IMR-90 (cell line): ENCODE results near the gene RERE. TPM values are rescaled to one million over a fixed set of nuclear protein-coding genes. Genes with fewer than 3 reads are reported as not detected.
A peak's percentile ranks its signal among the peaks of the same experiment; 100 is the strongest.

ENCODE experiments used
- ATAC-seq: fragments of 200-7000 bp; cut with Tn5 transposase; 2 replicates; pipeline ENCODE4 v1.9.1; 2020; ENCODE audit warnings: low read depth, mild to moderate bottlenecking, moderate library complexity
- BruUV-seq: library from RNA; stranded (reverse); fragments of 400-500 nt; replicated peaks from 2 replicates; lab custom pipeline; 2021; lab: Mats Ljungman, UMichigan
- CTCF ChIA-PET: fragments of 300-600 bp; formaldehyde crosslinking; extraction: SDS; loops from one replicate; lab custom pipeline; 2021; ENCODE audit warnings: antibody characterized with exemption; lab: Yijun Ruan, JAX
- POLR2A ChIA-PET: fragments of 300-600 bp; sonication (Branson Sonifier 250); formaldehyde crosslinking; loops from one replicate; lab custom pipeline; 2022; ENCODE audit warnings: antibody characterized with exemption; ENCODE audit not compliant: unreplicated experiment; lab: Charles Lee
- DNase-seq: peaks from one replicate; pipeline ENCODE4 v3.0.0; 2013
- H2AFZ ChIP-seq: replicated peaks from 2 replicates; pipeline ENCODE3; 2013; ENCODE audit warnings: low read length, mild to moderate bottlenecking; ENCODE audit not compliant: poor library complexity
- H2AK5ac ChIP-seq: 2 replicates; pipeline ENCODE4 v1.6.1; 2013; ENCODE audit warnings: low read depth, low read length, inconsistent platforms
- H2AK9ac ChIP-seq: replicated peaks from 2 replicates; pipeline ENCODE3; 2013; ENCODE audit warnings: mild to moderate bottlenecking, low read depth, low read length, moderate library complexity; ENCODE audit not compliant: poor library complexity
- H2BK120ac ChIP-seq: 2 replicates; pipeline ENCODE4 v1.6.1; 2013; ENCODE audit warnings: low read depth, low read length, inconsistent platforms
- H2BK15ac ChIP-seq: 3 replicates; pipeline ENCODE4 v1.6.1; 2013; ENCODE audit warnings: low read depth, low read length, inconsistent platforms
- H2BK20ac ChIP-seq: 2 replicates; pipeline ENCODE4 v1.6.1; 2013; ENCODE audit warnings: low read depth, mild to moderate bottlenecking, inconsistent platforms, low read length, moderate library complexity
- H2BK5ac ChIP-seq: 2 replicates; pipeline ENCODE4 v1.6.1; 2013; ENCODE audit warnings: mild to moderate bottlenecking, low read depth, low read length, inconsistent platforms; ENCODE audit not compliant: poor library complexity, severe bottlenecking
- H3K14ac ChIP-seq: replicated peaks from 2 replicates; pipeline ENCODE4 v1.6.1; 2013; ENCODE audit warnings: low read depth, low read length, inconsistent platforms
- H3K18ac ChIP-seq: 2 replicates; pipeline ENCODE4 v1.6.1; 2013; ENCODE audit warnings: low read depth, low read length, control low read depth
- H3K23ac ChIP-seq: 2 replicates; pipeline ENCODE4 v1.6.1; 2013; ENCODE audit warnings: low read depth, low read length, inconsistent platforms
- H3K27ac ChIP-seq: 2 replicates; pipeline ENCODE4 v1.5.1; 2013; ENCODE audit warnings: mild to moderate bottlenecking, control low read depth, low read length; ENCODE audit not compliant: insufficient read depth
- H3K27me3 ChIP-seq: 2 replicates; pipeline ENCODE4 v1.6.1; 2013; ENCODE audit warnings: low read length; ENCODE audit not compliant: control insufficient read depth, insufficient read depth
- H3K36me3 ChIP-seq: 2 replicates; pipeline ENCODE4 v1.6.1; 2013; ENCODE audit warnings: low read length, mixed read lengths; ENCODE audit not compliant: control insufficient read depth, insufficient read depth
- H3K4ac ChIP-seq: 2 replicates; pipeline ENCODE4 v1.6.1; 2013; ENCODE audit warnings: low read depth, low read length, inconsistent platforms
- H3K4me1 ChIP-seq: 2 replicates; pipeline ENCODE4 v1.6.1; 2013; ENCODE audit warnings: low read length, mixed read lengths; ENCODE audit not compliant: control insufficient read depth, insufficient read depth
- H3K4me2 ChIP-seq: 2 replicates; pipeline ENCODE4 v1.6.1; 2013; ENCODE audit warnings: low read depth, mild to moderate bottlenecking, control low read depth, low read length, moderate library complexity
- H3K4me3 ChIP-seq: 2 replicates; pipeline ENCODE4 v1.5.1; 2013; ENCODE audit warnings: low read depth, mild to moderate bottlenecking, control low read depth, low read length, moderate library complexity; ENCODE audit not compliant: insufficient read depth
- H3K56ac ChIP-seq: 2 replicates; pipeline ENCODE4 v1.6.1; 2013; ENCODE audit warnings: low read length, inconsistent platforms; ENCODE audit not compliant: insufficient read depth; ENCODE audit errors: extremely low read depth
- H3K79me1 ChIP-seq, 2 experiments: 2 replicates each; pipeline ENCODE4 v1.6.1; 2013; ENCODE audit warnings: low read length in 2 of 2, inconsistent platforms in 1 of 2, low read depth in 1 of 2
- H3K9ac ChIP-seq: 2 replicates; pipeline ENCODE4 v1.6.1; 2013; ENCODE audit warnings: low read depth, low read length, control low read depth
- H3K9me1 ChIP-seq: 2 replicates; pipeline ENCODE4 v1.6.1; 2013; ENCODE audit warnings: low read length, inconsistent platforms; ENCODE audit not compliant: insufficient read depth
- H3K9me3 ChIP-seq: 2 replicates; pipeline ENCODE4 v1.6.1; 2013; ENCODE audit warnings: low read length; ENCODE audit not compliant: control insufficient read depth, insufficient read depth
- H4K20me1 ChIP-seq: 2 replicates; pipeline ENCODE4 v1.6.1; 2013; ENCODE audit warnings: low read length, inconsistent platforms; ENCODE audit not compliant: insufficient read depth
- H4K5ac ChIP-seq: 2 replicates; pipeline ENCODE4 v1.6.1; 2013; ENCODE audit warnings: mild to moderate bottlenecking, low read depth, low read length, control low read depth
- H4K8ac ChIP-seq, 2 experiments: 2 replicates each; pipeline ENCODE4 v1.6.1; 2013; ENCODE audit warnings: low read depth in 2 of 2, low read length in 2 of 2, control low read depth in 1 of 2, inconsistent platforms in 1 of 2
- H4K91ac ChIP-seq: 2 replicates; pipeline ENCODE4 v1.6.1; 2013; ENCODE audit warnings: low read depth, low read length, inconsistent platforms; ENCODE audit not compliant: insufficient read depth
- BHLHE40 ChIP-seq: fragments of 150-350 bp; IDR thresholded peaks from 2 replicates; pipeline ENCODE4 v1.6.1; 2016; ENCODE audit warnings: mild to moderate bottlenecking, low read depth, low read length
- CEBPB ChIP-seq: IDR thresholded peaks from 2 replicates; pipeline ENCODE4 v1.6.1; 2012; ENCODE audit warnings: low read depth, low read length, improper control_type of control experiment
- CHD1 ChIP-seq: IDR thresholded peaks from 2 replicates; pipeline ENCODE4 v1.6.1; 2012; ENCODE audit warnings: low read depth, low read length, improper control_type of control experiment
- MAFK ChIP-seq: IDR thresholded peaks from 2 replicates; pipeline ENCODE4 v1.6.1; 2012; ENCODE audit warnings: low read depth, low read length, improper control_type of control experiment
- MAZ ChIP-seq: IDR thresholded peaks from 2 replicates; pipeline ENCODE4 v1.6.1; 2012; ENCODE audit warnings: low read depth, mild to moderate bottlenecking, low read length, improper control_type of control experiment, moderate library complexity, borderline replicate concordance
- MXI1 ChIP-seq: IDR thresholded peaks from 2 replicates; pipeline ENCODE4 v1.6.1; 2012; ENCODE audit warnings: low read depth, mild to moderate bottlenecking, low read length, moderate library complexity, borderline replicate concordance
- NFE2L2 ChIP-seq: fragments of 150-350 bp; IDR thresholded peaks from 2 replicates; pipeline ENCODE4 v1.6.1; 2016; ENCODE audit warnings: low read depth, mild to moderate bottlenecking, low read length
- POLR2A ChIP-seq: IDR thresholded peaks from 2 replicates; pipeline ENCODE4 v1.6.1; 2012; ENCODE audit warnings: mild to moderate bottlenecking, low read depth, low read length
- RAD21 ChIP-seq: IDR thresholded peaks from 2 replicates; pipeline ENCODE4 v1.6.1; 2012; ENCODE audit warnings: low read length, improper control_type of control experiment
- RCOR1 ChIP-seq: IDR thresholded peaks from 2 replicates; pipeline ENCODE4 v1.6.1; 2012; ENCODE audit warnings: mild to moderate bottlenecking, low read length, improper control_type of control experiment; ENCODE audit not compliant: insufficient replicate concordance
- RFX5 ChIP-seq: IDR thresholded peaks from 2 replicates; pipeline ENCODE4 v1.8.0; 2012; ENCODE audit warnings: low read depth, mild to moderate bottlenecking, low read length, moderate library complexity
- SMC3 ChIP-seq: fragments of 150-350 bp; IDR thresholded peaks from 2 replicates; pipeline ENCODE4 v1.6.1; 2016; ENCODE audit warnings: low read depth, mild to moderate bottlenecking, antibody characterized with exemption, low read length, moderate library complexity
- WGBS, 2 experiments: methylation state at CpG; one replicate each; pipeline versions ENCODE4 v1.1.5 to v1.1.7; 2013; ENCODE audit warnings: missing lambda C conversion rate in 2 of 2; ENCODE audit not compliant: insufficient read length in 1 of 2; ENCODE audit errors: extremely low coverage in 2 of 2; 5-methylcytosine and 5-hydroxymethylcytosine counted together
- dilution Hi-C: fragments of 300-500 bp; cut with HindIII; formaldehyde crosslinking; loops from one replicate; pipeline ENCODE4 v1.14.3; 2018; ENCODE audit warnings: low sequenced_read_pairs; ENCODE audit not compliant: unreplicated experiment
- in situ Hi-C: fragments of 300-500 bp; cut with MboI; formaldehyde crosslinking; loops from 3 replicates; pipeline ENCODE4 v1.14.3; 2019; ENCODE audit warnings: low sequenced_read_pairs, inconsistent platforms, mixed read lengths
- intact Hi-C: fragments of 100-400 bp; cut with micrococcal nuclease; formaldehyde crosslinking; loops from 2 replicates; pipeline ENCODE4 v1.10.0; 2022
- polyA plus RNA-seq, 3 experiments: library from polyadenylated mRNA; depleted of rRNA; stranded (reverse); fragments of >200 nt; gene quantifications; 2 replicates each; pipeline ENCODE4 v1.2.3, GENCODE V29; 2012; ENCODE audit warnings: low replicate concordance in 1 of 3
- total RNA-seq: library from RNA; depleted of rRNA; stranded (reverse); fragments of >200 nt; gene quantifications from 2 replicates; pipeline ENCODE4 v1.2.3, GENCODE V29; 2012
- TF ChIP-seq, protein P1 (sequence below): fragments of 150-350 bp; IDR thresholded peaks from 2 replicates; pipeline ENCODE4 v1.6.1; 2017; ENCODE audit warnings: mild to moderate bottlenecking, antibody characterized with exemption, low read length, low read depth
- TF ChIP-seq, protein P2 (sequence below): fragments of 150-350 bp; IDR thresholded peaks from 2 replicates; pipeline ENCODE4 v1.6.1; 2016; ENCODE audit warnings: low read depth, mild to moderate bottlenecking, low read length, moderate library complexity, borderline replicate concordance
- TF ChIP-seq, protein P3 (sequence below): conservative IDR thresholded peaks from 2 replicates; pipeline ENCODE4 v1.5.1; 2012; ENCODE audit warnings: mild to moderate bottlenecking, low read depth, low read length, improper control_type of control experiment

The RERE gene
- total and polyA plus RNA-seq, 2 of the 4 experiments (the other 2 are of a cell fraction) = 11.5 to 25.1 TPM

DNA sequence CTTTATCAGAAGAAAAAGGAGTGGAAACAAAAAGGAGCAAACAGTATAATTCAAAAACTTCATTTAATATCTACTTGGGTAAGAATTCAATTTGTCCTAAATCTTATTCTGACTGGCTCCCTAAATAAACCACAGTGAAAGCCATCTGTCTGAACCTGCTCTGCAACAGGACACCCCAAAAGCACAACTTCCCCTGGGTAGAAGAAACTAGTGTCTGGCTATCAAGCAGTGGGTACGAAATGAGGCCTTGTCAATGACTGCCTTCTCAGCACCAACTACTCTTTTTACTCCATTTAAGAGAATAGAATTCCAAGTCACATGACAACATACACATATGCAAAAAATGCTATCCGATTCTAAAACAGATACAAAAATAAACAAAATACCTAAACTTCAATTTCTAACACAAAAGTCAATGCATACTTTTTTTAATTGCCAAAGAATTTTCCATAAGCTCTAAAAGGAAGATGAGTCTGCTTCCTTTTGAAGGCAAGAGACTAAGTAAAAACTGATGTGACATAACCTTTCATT, 292.7 kb downstream of the RERE start:
- peak overlapping the region; percentile 92 for H3K18ac ChIP-seq
- peak overlapping the region; percentile 35 for H2AK9ac ChIP-seq
- peak overlapping the region; percentile 92 for H2BK20ac ChIP-seq
- ATAC-seq (no peak), DNase-seq (peak; percentile 38)
- peak overlapping the region; percentile 96 for H3K4me2 ChIP-seq
- H3K36me3 ChIP-seq = peaks cover 6% of the 10 kb centered on the region
- POLR2A ChIA-PET = no interaction called here
- H3K14ac ChIP-seq = peak overlapping the region; percentile 91; the same call in 1 of the 2 replicates
- H3K23ac ChIP-seq = peak overlapping the region; percentile 88; the same call in 1 of the 2 replicates
- dilution Hi-C loops (no loop called here), in situ Hi-C loops (no loop called here), intact Hi-C loops (loop anchor here (5.0 kb wide), 1 partner anchor 102 kb away; no protein-coding TSS in a partner anchor)
- peak overlapping the region; percentile 93 for H3K4ac ChIP-seq
- H3K9ac ChIP-seq = peak overlapping the region; percentile 57
- H3K4me3 ChIP-seq = 0 out of 2 replicates have a peak overlapping the region, but pooled peaks have one; percentile 18
- H3K27me3 ChIP-seq = no peaks in the 10 kb centered on the region
- peak overlapping the region; percentile 42; the same call in 1 of the 2 replicates for H3K56ac ChIP-seq
- peak overlapping the region; percentile 75; the same call in 1 of the 2 replicates for H3K27ac ChIP-seq
- no peaks in the 10 kb centered on the region for H4K20me1 ChIP-seq
- H4K91ac ChIP-seq = peak overlapping the region; percentile 86
- H4K8ac ChIP-seq = peak overlapping the region in 1 of 2 experiments; percentile 83; a peak in 2 of 4 replicates
- peaks cover 11% of the 10 kb centered on the region for H3K4me1 ChIP-seq
- H3K9me1 ChIP-seq = peaks cover 8% of the 10 kb centered on the region
- H2BK120ac ChIP-seq = peak overlapping the region; percentile 72
- WGBS, 2 experiments = 100% methylated on average over 1 of the region's 2 CpGs; no CpG with 5 or more reads in 1 of the 2 experiments
- CTCF ChIA-PET = no interaction called here
- peaks cover 27 to 78% of the 10 kb centered on the region in 2 experiments for H3K79me1 ChIP-seq
- no TSS peak for BruUV-seq
- H2BK15ac ChIP-seq = peak overlapping the region; percentile 17; the same call in 1 of the 3 replicates
- H4K5ac ChIP-seq = peak overlapping the region; percentile 91
- peak overlapping the region; percentile 65; the same call in 1 of the 2 replicates for H2AK5ac ChIP-seq
- H2BK5ac ChIP-seq = peak overlapping the region; percentile 61
- H2AFZ ChIP-seq = peak overlapping the region; percentile 67
- no peaks in the 10 kb centered on the region for H3K9me3 ChIP-seq
- TF ChIP-seq MXI1 (no peak), NFE2L2 (no peak), POLR2A (no peak), RAD21 (no peak), CEBPB (no peak), MAZ (no peak), BHLHE40 (no peak), MAFK (no peak), SMC3 (no peak), RCOR1 (no peak), RFX5 (no peak), CHD1 (no peak)
- TF ChIP-seq, protein P1, sequence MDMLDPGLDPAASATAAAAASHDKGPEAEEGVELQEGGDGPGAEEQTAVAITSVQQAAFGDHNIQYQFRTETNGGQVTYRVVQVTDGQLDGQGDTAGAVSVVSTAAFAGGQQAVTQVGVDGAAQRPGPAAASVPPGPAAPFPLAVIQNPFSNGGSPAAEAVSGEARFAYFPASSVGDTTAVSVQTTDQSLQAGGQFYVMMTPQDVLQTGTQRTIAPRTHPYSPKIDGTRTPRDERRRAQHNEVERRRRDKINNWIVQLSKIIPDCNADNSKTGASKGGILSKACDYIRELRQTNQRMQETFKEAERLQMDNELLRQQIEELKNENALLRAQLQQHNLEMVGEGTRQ = no peak
- TF ChIP-seq, protein P2, sequence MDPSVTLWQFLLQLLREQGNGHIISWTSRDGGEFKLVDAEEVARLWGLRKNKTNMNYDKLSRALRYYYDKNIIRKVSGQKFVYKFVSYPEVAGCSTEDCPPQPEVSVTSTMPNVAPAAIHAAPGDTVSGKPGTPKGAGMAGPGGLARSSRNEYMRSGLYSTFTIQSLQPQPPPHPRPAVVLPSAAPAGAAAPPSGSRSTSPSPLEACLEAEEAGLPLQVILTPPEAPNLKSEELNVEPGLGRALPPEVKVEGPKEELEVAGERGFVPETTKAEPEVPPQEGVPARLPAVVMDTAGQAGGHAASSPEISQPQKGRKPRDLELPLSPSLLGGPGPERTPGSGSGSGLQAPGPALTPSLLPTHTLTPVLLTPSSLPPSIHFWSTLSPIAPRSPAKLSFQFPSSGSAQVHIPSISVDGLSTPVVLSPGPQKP = no peak
- TF ChIP-seq, protein P3, sequence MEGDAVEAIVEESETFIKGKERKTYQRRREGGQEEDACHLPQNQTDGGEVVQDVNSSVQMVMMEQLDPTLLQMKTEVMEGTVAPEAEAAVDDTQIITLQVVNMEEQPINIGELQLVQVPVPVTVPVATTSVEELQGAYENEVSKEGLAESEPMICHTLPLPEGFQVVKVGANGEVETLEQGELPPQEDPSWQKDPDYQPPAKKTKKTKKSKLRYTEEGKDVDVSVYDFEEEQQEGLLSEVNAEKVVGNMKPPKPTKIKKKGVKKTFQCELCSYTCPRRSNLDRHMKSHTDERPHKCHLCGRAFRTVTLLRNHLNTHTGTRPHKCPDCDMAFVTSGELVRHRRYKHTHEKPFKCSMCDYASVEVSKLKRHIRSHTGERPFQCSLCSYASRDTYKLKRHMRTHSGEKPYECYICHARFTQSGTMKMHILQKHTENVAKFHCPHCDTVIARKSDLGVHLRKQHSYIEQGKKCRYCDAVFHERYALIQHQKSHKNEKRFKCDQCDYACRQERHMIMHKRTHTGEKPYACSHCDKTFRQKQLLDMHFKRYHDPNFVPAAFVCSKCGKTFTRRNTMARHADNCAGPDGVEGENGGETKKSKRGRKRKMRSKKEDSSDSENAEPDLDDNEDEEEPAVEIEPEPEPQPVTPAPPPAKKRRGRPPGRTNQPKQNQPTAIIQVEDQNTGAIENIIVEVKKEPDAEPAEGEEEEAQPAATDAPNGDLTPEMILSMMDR = no peak
